ENCODE results near the gene C4BPA.

DNA sequence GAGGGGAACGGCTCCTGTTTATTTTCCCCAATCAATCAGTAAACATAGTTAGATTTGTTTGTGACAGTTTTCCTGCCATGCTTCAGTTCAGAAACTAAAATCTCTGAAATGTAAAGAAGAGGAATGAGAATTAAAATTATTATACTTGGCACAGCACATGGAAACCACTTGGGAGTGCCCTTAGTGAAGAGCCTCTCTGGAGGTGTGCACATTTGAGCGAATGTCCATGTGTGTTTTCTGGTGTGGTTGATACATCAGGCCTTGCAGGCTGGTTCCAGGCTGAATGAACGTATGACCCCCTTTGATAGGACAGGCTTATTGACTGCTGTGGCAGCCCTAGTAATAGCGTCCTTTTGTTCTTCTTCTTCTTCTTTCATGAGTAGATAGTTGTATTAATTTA lies 27.1 kb downstream of the C4BPA start:
- TF ChIP-seq, protein P1, sequence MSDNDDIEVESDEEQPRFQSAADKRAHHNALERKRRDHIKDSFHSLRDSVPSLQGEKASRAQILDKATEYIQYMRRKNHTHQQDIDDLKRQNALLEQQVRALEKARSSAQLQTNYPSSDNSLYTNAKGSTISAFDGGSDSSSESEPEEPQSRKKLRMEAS (IDR thresholded peaks at IDR 0.05; ENCODE audit: low read depth): no peak
- TF ChIP-seq, protein P2, sequence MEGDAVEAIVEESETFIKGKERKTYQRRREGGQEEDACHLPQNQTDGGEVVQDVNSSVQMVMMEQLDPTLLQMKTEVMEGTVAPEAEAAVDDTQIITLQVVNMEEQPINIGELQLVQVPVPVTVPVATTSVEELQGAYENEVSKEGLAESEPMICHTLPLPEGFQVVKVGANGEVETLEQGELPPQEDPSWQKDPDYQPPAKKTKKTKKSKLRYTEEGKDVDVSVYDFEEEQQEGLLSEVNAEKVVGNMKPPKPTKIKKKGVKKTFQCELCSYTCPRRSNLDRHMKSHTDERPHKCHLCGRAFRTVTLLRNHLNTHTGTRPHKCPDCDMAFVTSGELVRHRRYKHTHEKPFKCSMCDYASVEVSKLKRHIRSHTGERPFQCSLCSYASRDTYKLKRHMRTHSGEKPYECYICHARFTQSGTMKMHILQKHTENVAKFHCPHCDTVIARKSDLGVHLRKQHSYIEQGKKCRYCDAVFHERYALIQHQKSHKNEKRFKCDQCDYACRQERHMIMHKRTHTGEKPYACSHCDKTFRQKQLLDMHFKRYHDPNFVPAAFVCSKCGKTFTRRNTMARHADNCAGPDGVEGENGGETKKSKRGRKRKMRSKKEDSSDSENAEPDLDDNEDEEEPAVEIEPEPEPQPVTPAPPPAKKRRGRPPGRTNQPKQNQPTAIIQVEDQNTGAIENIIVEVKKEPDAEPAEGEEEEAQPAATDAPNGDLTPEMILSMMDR (IDR thresholded peaks at IDR 0.05): no peak
- TF ChIP-seq NFIC (IDR thresholded peaks at IDR 0.05; ENCODE audit: borderline replicate concordance) (no peak), FOXM1 (IDR thresholded peaks at IDR 0.05; ENCODE audit: low read depth) (no peak)
